ENCODE data around the gene TBRG4.

TBRG4 gene

DNA sequence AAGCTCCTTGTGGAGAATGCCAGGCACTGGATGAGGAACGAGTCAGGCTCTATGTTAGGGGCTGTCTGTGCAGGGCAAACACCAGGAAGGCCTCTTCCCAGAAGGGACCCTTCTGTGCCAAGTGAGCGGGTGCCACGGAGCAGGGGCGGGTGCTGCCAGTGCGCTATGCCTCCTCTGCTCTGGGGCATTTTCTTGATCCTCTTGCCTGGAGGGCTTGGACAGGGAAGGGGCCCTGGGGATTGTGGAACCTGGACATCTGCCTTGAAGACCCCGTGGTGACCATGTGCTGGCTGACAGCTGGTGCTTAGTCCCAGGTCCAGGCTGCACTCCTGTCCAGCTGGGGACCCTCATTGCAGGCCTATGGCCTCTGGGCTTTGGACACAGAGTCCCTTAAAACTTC lies 15.4 kb upstream of the TBRG4 start:
- TF ChIP-seq, protein P1, sequence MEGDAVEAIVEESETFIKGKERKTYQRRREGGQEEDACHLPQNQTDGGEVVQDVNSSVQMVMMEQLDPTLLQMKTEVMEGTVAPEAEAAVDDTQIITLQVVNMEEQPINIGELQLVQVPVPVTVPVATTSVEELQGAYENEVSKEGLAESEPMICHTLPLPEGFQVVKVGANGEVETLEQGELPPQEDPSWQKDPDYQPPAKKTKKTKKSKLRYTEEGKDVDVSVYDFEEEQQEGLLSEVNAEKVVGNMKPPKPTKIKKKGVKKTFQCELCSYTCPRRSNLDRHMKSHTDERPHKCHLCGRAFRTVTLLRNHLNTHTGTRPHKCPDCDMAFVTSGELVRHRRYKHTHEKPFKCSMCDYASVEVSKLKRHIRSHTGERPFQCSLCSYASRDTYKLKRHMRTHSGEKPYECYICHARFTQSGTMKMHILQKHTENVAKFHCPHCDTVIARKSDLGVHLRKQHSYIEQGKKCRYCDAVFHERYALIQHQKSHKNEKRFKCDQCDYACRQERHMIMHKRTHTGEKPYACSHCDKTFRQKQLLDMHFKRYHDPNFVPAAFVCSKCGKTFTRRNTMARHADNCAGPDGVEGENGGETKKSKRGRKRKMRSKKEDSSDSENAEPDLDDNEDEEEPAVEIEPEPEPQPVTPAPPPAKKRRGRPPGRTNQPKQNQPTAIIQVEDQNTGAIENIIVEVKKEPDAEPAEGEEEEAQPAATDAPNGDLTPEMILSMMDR (IDR thresholded peaks at IDR 0.05; ENCODE audit: control extremely low read depth, extremely low read depth, low read depth, missing control alignments), result no peak
- ChIA-PET POLR2A (no interaction called here), CTCF (interaction anchor here (1.1 to 5.4 kb wide), 3 partner anchors 9 to 10 kb away, joined by 3 to 37 read pairs (median 6); no protein-coding TSS in a partner anchor)
- no peak for DNase-seq (ENCODE audit: extremely low spot score)

DNA sequence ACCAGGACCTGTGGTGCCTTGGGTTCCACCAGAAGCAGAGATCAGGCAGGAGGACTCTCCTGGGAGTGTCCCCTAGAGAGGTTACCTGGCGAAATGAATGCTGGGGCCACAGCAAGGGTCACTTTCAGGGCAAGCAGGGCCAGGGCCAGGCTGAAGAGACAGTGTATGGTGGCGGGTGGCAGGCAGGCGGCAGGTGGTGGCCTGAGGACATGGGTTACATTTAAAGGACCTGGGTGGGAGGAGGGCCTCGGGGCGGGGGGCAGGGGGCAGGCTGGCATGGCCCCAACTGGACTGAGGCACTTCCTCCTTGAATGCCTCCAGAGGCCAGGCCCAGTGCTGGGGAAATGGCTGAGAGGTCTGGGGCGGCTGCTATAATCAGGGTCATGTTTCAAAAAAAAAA lies 14.7 kb upstream of the TBRG4 start:
- no peak for DNase-seq (ENCODE audit: extremely low spot score)
- ChIA-PET CTCF (interaction anchor here (1.6 to 5.4 kb wide), 2 partner anchors 10 to 12 kb away, joined by 3 to 37 read pairs; no protein-coding TSS in a partner anchor), POLR2A (no interaction called here)
- TF ChIP-seq, protein P1 (IDR thresholded peaks at IDR 0.05; ENCODE audit: control extremely low read depth, extremely low read depth, low read depth, missing control alignments), result no peak

DNA sequence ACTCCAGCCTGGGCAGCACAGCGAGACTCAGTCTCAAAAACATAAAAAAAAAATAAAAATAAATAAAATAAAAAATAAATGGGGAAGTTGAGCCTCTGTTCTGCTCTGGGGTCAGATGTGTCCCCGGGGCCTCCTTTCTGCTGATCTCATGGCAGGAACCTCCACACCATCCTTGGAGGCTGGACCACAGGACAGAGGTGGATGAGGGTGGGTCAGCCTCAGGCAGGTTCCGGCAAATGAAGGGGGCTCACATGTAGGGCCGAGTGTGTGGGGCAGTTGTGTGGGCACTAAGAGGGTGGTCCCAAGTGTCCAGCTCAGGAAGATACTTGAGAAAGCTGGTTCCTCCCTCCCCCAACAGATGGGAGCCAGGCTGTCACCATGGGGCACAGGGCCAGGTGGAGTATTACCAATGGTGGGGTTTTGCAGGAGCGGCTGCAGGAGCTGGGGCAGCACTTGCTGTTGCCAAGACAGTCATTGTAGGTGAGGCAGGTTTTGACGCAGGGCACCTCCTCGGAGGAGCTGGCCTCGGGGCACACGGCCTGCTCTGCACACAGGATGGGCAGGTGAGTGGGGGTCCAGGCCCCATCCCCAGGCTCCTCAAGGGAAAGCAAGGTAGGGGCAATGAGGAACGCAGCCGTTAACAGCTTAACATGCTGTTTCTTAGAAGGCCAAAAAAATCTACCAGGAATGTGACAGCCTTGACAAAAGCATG lies 13.9 kb upstream of the TBRG4 start:
- CTCF ChIA-PET, result interaction anchor here (1.6 to 5.4 kb wide), 2 partner anchors 11 kb away, joined by 3 to 37 read pairs; no protein-coding TSS in a partner anchor
- POLR2A ChIA-PET, result no interaction called here
- DNase-seq (ENCODE audit: extremely low spot score), result no peak
- TF ChIP-seq, protein P1 (IDR thresholded peaks at IDR 0.05; ENCODE audit: control extremely low read depth, extremely low read depth, low read depth, missing control alignments), result no peak

DNA sequence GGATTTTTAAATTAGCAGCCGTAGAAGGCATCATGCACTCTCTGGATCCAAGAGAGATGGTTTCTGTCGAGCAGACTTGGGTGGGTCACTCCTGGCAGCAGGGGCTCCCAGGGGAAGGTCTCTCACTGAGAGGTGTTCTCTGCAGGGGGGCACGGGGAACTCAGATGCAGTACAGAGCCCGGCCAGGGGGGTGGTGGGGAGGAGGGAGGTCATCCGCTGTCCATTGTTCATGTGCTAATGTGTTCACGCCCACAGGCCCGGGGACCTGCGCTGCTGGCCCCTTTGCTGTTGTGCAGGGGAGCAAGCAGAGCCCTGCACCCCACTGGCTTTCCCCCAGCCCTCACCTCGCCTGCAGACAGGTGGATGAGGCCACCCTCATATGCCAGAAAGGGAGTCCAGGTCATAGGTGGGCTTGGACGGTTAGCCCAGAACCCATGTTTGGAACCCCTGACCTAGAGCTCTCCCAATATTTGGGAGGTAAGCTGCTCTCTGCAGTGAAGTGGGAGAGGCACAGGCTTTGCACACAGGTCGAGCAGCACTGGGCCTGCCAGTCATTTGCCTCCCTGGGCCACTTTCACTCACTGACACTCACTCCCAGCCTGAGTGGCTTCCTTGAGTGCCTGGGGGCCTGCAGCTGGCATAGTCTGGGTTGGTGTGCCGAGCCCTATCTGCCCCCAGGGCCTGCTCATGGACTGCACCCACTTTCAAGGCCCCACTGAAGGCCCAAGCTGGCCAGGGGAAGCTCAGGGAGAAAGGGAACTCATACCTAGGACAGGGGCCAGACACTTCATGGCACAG lies 12.6 kb upstream of the TBRG4 start:
- TF ChIP-seq, protein P1 (IDR thresholded peaks at IDR 0.05; ENCODE audit: control extremely low read depth, extremely low read depth, low read depth, missing control alignments), result no peak
- DNase-seq (ENCODE audit: extremely low spot score), result no peak
- ChIA-PET POLR2A (no interaction called here), CTCF (interaction anchor here (5.4 kb wide), 1 partner anchor 12 kb away, joined by 37 read pairs; no protein-coding TSS in a partner anchor)

DNA sequence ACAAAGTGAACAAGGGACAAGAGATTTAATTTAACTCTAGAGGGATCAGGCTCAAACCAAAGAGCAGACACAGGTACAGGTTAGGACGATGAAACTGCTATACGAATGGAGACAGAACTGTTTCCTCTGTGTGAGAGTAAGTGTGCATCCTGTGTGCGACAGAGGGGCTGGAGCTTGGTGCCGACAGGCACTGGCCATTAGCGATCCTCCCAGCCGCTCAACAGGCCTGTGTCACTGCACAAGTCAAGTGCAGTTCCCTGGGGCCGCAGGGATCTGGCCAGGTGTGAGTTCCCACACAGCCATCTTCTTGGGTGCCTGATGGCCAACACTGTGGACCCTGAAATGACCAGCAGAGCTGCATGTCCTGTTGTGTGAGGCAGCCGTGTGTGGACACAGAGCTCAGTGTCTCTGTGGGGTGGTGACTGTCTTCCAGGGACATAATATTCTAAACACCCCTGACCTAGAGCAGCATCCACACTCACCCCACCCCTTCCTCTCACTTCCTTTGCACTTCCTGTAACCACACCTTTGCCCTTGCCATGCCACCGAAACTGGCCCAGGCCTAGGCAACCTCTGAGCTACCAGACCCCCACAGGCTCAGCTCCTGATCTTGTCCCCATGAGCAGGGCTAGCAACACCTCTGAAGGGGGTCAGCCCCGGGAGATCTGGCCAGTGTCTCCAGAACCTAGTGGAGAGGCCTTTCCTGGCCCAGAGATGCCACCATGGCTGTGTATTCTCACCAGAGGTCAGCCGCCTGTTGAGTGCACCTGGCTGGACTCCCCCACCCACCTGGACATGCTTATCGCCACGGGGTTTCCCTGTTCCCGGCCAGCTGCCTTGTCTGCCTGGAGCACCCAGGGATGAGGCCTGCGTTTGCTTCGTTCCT lies 11.7 kb upstream of the TBRG4 start:
- TF ChIP-seq, protein P1 (IDR thresholded peaks at IDR 0.05; ENCODE audit: control extremely low read depth, extremely low read depth, low read depth, missing control alignments), result no peak
- ChIA-PET CTCF (interaction anchor here (1.0 to 5.4 kb wide), 2 partner anchors 10 to 13 kb away, joined by 3 to 37 read pairs; no protein-coding TSS in a partner anchor), POLR2A (no interaction called here)
- DNase-seq (ENCODE audit: extremely low spot score), result no peak

DNA sequence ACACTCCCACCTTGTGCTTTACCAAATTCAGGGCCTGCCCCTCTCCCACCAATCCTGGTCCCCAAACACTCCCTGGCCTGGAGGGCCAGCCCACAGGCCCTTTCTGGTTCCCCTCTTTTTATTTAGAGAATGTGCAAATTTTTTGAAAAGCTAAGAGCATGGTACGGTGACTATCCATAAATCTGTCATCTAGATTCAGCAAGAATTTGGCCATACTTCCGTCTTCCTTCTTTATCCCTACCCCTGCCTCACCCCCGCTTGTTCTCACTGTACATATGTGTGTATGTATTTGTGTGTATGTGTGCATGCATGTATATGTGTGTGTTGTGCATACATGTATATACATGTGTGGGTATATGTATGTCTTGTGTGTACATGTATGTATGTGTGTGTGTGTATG lies 8.1 kb upstream of the TBRG4 start:
- ChIA-PET CTCF (interaction anchor here (8.2 kb wide), 1 partner anchor 17 kb away, joined by 41 read pairs; no protein-coding TSS in a partner anchor), POLR2A (no interaction called here)
- no peak for DNase-seq (ENCODE audit: extremely low spot score)
- TF ChIP-seq, protein P1 (IDR thresholded peaks at IDR 0.05; ENCODE audit: control extremely low read depth, extremely low read depth, low read depth, missing control alignments), result no peak

Measured in GM10248 (cell line).